GM10248 (cell line): ENCODE measurements around the gene NFIA.
A peak's percentile ranks its signal among the peaks of the same experiment; 100 is the strongest.

ENCODE experiments used
- CTCF ChIA-PET: fragments of 300-600 bp; sonication (Branson Sonifier 250); formaldehyde crosslinking; extraction: SDS; loops from one replicate; lab custom pipeline; 2021; ENCODE audit warnings: antibody characterized with exemption; lab: Yijun Ruan, JAX
- POLR2A ChIA-PET: fragments of 350-650 bp; sonication (Branson Sonifier 250); formaldehyde crosslinking; extraction: SDS; loops from one replicate; lab custom pipeline; 2020; ENCODE audit warnings: antibody characterized with exemption; lab: Yijun Ruan, JAX
- DNase-seq: peaks from one replicate; pipeline ENCODE4 v3.0.0; 2012; ENCODE audit errors: extremely low spot score
- TF ChIP-seq, protein P1 (sequence below): IDR thresholded peaks from 2 replicates; pipeline ENCODE4 v1.5.1; 2012; ENCODE audit warnings: mild to moderate bottlenecking, low read depth; ENCODE audit errors: extremely low read depth, missing control alignments, control extremely low read depth

NFIA gene

GRCh38 chr1:61082311-61083012 lies at the start of gene NFIA:
Gene NFIA, plus strand, starts transcription at chr1:61082561.
- TF ChIP-seq, protein P1, sequence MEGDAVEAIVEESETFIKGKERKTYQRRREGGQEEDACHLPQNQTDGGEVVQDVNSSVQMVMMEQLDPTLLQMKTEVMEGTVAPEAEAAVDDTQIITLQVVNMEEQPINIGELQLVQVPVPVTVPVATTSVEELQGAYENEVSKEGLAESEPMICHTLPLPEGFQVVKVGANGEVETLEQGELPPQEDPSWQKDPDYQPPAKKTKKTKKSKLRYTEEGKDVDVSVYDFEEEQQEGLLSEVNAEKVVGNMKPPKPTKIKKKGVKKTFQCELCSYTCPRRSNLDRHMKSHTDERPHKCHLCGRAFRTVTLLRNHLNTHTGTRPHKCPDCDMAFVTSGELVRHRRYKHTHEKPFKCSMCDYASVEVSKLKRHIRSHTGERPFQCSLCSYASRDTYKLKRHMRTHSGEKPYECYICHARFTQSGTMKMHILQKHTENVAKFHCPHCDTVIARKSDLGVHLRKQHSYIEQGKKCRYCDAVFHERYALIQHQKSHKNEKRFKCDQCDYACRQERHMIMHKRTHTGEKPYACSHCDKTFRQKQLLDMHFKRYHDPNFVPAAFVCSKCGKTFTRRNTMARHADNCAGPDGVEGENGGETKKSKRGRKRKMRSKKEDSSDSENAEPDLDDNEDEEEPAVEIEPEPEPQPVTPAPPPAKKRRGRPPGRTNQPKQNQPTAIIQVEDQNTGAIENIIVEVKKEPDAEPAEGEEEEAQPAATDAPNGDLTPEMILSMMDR, result no peak
- ChIA-PET CTCF (no interaction called here), POLR2A (no interaction called here)
- peak; percentile 26 for DNase-seq

DNA sequence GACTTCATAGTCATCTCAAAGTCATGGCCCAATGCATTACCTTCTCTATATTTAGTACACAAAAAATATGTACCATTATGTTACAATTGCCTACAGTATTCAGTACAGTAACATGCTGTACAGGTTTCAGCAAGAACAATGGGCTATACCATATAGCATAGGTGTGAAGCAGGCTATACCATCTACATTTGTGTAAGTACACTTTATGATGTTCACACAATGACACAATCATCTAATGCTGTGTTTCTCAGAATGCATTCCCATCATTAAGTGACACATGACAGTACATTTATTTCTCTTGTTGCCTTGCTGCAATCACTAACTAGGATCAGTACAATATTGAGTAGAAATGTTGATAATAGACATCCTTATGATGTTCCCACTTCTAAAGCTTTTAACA lies 46.5 kb upstream of the NFIA start:
- POLR2A ChIA-PET, result no interaction called here
- CTCF ChIA-PET, result interaction anchor here (2.6 kb wide), 1 partner anchor 14 kb away, joined by 13 read pairs; no protein-coding TSS in a partner anchor
- DNase-seq, result no peak
- TF ChIP-seq, protein P1, result no peak

GRCh38 chr1:61042466-61043009 lies 39.8 kb upstream of the NFIA start:
- ChIA-PET POLR2A (no interaction called here), CTCF (interaction anchor here (1.0 to 2.1 kb wide), 9 partner anchors 22 to 1071 kb away, joined by 3 to 8 read pairs (median 4); no protein-coding TSS in a partner anchor)
- no peak for DNase-seq
- TF ChIP-seq, protein P1, result no peak

DNA sequence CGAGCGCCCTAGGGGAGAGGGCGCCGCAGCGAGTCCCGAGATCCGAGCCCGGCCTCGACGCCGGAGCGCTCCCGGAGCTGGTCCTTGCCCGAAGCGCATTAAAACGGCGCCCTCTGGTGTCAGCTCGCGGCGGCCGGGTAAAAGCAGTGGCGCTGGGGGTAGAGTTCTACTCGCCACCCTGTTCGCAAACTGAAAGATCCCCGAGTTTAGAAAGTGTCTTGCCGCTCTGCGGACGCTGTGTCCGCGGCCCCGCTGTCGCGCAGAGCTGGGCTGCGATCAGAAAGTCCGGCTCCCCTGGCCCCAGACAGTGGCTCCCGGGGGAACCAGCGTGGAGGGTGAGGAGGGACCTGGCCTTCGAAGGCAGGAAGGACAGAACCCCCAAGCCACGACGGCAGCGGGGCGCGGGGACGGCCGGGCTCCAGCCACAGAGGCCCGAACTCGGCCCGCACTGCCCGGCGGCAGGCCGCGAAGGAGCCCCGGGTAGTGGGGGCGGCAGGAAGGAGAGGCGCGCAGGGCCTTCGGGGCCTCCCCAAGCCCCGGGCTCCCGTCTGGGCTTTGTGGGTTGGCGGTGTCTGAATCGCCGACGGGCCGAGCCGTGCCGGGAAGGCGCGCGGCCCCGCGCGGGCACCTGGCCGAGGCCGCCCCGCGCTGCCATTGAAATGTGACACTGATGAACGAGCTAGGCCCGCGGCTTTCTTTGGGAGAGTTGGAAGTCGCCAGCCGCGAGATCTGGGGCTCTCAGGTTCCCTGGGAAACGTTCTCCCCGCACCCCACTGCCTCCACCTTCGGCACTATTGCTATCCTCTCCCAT lies 39.1 kb upstream of the NFIA start:
- TF ChIP-seq, protein P1, result peak; percentile 40
- CTCF ChIA-PET, result interaction anchor here (1.0 to 2.1 kb wide), 9 partner anchors 23 to 1072 kb away, joined by 3 to 8 read pairs (median 4); no protein-coding TSS in a partner anchor
- peak; percentile 69 for DNase-seq
- POLR2A ChIA-PET, result no interaction called here

DNA sequence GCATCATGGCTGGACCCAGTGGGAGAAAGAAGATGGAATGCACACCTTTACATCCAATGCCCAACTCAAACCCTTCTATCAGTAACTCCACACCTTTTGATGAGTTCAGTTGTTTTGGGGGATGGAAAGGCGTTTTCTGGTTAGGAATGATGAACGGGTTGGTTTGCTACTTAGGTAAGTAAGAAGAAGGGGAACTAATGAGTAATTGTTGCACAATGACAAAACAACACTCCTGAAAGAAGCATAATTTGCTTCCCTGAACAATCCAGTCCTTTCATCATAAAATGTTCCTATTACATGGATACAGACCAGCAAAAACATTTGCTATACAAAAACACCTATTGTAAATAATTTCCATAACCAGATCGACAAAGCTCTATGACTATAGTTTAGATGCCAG lies 35.9 kb upstream of the NFIA start:
- CTCF ChIA-PET, result interaction anchor here (1.1 to 1.5 kb wide), 3 partner anchors 9 to 542 kb away, joined by 3 to 6 read pairs (median 3); no protein-coding TSS in a partner anchor
- TF ChIP-seq, protein P1, result no peak
- POLR2A ChIA-PET, result no interaction called here
- no peak for DNase-seq

DNA sequence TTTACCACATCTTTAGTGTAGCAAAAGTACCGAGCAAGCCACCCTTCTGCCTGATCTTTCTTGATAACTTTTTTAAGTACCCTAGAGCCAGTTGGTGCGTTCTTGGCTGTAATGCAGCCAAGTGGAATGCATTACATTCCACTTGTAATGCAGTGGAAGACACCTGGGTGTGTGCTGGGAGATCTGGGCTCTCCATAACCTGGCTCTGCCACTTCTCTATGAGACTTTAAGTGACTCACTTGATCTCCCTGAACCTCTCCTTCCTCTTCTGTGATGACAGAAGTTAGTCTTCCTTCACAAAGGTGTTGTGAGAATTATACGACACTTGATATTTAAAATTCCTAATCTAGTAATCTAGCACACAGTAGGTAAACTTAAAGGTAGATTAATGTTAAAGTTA lies 35.3 kb upstream of the NFIA start:
- TF ChIP-seq, protein P1, result no peak
- DNase-seq, result no peak
- CTCF ChIA-PET, result interaction anchor here (1.5 kb wide), 1 partner anchor 9 kb away, joined by 3 read pairs; no protein-coding TSS in a partner anchor
- POLR2A ChIA-PET, result no interaction called here
